HG02884 (cell line): Measurements from ENCODE around the gene TMEM114.

Experiments
- ATAC-seq: cut with Tn5 transposase; IDR thresholded peaks from one replicate; pipeline ENCODE4 v1.9.1; 2021; ENCODE audit warnings: mild to moderate bottlenecking, moderate library complexity; ENCODE audit not compliant: unreplicated experiment

The TMEM114 gene

GRCh38 chr16:8611886-8612600 lies 21.7 kb upstream of the TMEM114 start:
- no peak for ATAC-seq

GRCh38 chr16:8611122-8611521 lies 20.8 kb upstream of the TMEM114 start:
- ATAC-seq, result no peak

- ATAC-seq, result no peak
Observed at GRCh38 chr16:8607214-8607613, 16.9 kb upstream of the TMEM114 start.

- ATAC-seq, result no peak
Observed at GRCh38 chr16:8605554-8605953, 15.2 kb upstream of the TMEM114 start.

- ATAC-seq, result no peak
Observed at GRCh38 chr16:8600144-8600775, 9.9 kb upstream of the TMEM114 start.

GRCh38 chr16:8596581-8596980 lies 6.3 kb upstream of the TMEM114 start:
- ATAC-seq, result no peak

- no peak for ATAC-seq
Observed at GRCh38 chr16:8595783-8596182, 5.5 kb upstream of the TMEM114 start.

GRCh38 chr16:8594149-8594666 lies 3.9 kb upstream of the TMEM114 start:
- no peak for ATAC-seq

- no peak for ATAC-seq
Observed at GRCh38 chr16:8591451-8591850, 1.1 kb upstream of the TMEM114 start.

- ATAC-seq, result no peak
Observed at GRCh38 chr16:8590811-8591210, 500 bp upstream of the TMEM114 start.

- no peak for ATAC-seq
Observed at GRCh38 chr16:8589057-8589899, 1.0 kb downstream of the TMEM114 start.

- ATAC-seq, result no peak
Observed at GRCh38 chr16:8588682-8589056, 1.6 kb downstream of the TMEM114 start.

GRCh38 chr16:8587065-8587464 lies 3.2 kb downstream of the TMEM114 start:
- ATAC-seq, result no peak

- ATAC-seq, result no peak
Observed at GRCh38 chr16:8585857-8586256, 4.5 kb downstream of the TMEM114 start.

GRCh38 chr16:8585041-8585440 lies 5.3 kb downstream of the TMEM114 start:
- no peak for ATAC-seq

GRCh38 chr16:8583732-8584131 lies 6.6 kb downstream of the TMEM114 start:
- no peak for ATAC-seq

GRCh38 chr16:8583199-8583598 lies 7.1 kb downstream of the TMEM114 start:
- no peak for ATAC-seq

- ATAC-seq, result peak; percentile 54
Observed at GRCh38 chr16:8581831-8582580, 8.3 kb downstream of the TMEM114 start.

GRCh38 chr16:8579559-8579958 lies 10.8 kb downstream of the TMEM114 start:
- no peak for ATAC-seq

GRCh38 chr16:8577678-8578304 lies 12.5 kb downstream of the TMEM114 start:
- ATAC-seq, result no peak
